IPS DF 4.7 (cell line): Measurements from ENCODE around the gene SYTL2.
"Not testable (repeated sequence)": the region's sequence is repeated elsewhere in the genome, so short reads cannot be mapped to it uniquely, and the experiment has no call there.

ENCODE experiments used
- DNase-seq: peaks from one replicate; pipeline ENCODE4 v3.0.0-alpha.2; 2013; ENCODE audit warnings: low spot score; ENCODE audit errors: extremely low read depth

SYTL2 gene

DNA sequence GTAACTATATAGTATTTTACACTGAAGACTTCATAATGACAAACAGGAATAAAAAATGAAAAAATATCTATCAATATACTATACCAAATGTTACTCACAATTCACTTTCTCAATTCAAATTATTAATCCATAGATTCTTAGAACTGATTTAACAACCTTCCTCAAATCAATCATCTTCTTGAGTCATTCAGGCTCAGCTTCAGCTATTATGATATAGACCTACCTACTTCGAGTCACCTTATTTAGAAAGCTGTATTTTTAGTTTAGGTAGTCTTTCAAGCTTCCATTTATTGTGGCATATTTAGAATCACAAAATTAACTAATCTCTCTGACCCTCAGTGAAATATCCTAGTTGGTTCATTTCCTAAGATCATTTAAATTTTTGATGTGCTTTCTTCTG lies 154.2 kb downstream of the SYTL2 start:
- no peak for DNase-seq

DNA sequence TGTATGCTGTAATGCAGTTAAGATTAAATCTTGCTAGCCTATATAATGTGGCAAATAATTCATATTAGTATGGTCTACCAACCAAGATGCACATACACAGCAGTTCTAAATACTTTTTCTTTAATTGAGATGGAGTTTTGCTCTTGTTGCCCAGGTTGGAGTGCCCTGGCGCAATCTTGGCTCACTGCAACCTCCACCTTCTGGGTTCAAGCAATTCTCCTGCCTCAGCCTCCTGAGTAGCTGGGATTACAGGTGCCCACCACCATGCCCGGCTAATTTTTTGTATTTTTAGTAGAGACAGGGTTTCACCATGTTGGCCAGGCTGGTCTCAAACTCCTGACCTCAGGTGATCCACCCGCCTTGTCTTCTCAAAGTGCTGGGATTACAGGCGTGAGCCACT lies 156.6 kb downstream of the SYTL2 start:
- not testable (repeated sequence) for DNase-seq

DNA sequence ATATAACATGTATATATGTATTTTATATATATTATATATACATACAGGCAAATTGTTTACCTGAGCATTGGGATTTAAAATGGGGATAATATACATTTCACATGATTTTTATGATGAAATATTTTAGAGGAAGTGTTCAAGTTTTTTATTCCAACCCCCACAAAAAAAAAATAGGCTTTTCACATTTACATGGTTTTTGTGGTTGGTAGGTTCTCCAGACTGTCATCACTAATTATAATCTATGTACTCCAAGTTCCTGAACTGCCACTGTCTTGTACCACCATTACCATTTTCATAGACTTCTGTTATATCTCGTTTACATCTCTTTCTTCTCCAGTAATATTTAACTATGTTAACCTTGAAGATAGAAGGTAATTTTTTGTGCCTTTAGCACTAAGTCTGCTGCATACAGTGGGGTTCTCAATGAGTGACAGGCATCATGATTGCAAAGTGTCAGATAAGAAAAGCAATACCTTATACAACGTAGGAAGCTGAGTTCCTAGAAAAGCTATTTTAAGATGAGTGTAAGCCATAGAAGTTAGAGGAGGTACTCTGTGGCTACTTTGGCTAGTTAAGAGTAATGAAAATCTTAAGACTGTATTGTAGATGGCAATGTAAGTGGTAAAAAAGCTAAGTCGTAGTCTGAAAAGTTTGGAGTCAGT lies 158.0 kb downstream of the SYTL2 start:
- no peak for DNase-seq

DNA sequence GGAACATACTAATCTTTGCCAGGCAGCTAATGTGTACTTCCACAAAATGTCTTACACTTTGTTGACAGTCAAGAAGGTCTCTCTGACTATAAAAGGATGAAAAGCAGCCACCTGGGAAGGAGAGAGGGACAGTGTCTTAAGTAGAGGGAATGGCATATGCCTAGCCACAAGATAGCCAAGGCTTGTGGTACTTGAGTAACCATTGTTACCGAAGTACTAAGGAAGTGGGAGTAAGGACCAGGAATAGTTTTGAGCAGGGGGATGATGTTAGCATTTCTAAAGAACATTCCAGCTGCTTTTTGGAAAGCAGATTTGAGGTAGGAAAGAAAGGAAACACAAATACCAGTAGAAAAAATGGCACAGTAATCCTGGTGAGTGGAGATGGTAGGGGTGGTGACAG lies 159.8 kb downstream of the SYTL2 start:
- no peak for DNase-seq

DNA sequence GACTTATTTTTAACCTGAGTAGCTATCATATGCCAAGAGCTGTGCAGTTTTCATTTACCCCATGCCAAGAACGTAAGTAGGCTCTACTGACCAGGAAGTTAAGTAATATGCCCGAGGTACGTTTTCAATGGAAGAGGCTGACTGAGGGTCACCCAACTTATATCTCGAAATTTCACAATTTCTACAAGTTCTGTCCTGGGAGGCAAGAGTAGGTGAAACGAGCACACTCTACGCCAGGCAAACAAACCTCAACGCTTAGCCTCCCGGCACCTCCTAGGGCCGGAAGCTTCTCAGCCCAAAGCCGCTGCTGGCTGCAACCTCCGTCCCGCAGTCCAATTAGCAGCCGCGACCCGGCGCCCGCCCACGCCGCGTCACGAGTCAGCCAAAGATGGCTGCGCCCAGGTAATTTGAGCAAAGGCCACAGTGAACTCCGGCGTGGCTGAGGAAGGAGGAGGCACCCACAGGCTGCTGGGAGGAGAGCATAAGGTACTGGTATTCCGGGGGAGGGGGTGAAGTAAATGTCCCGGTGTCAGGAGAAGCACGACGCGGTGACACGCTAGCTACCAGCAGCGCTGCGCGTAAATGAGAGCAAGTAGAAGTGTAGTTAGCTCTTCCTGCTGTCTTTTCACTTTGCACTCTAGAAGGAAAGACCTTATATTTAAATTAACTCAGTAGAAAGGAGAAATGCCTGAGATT lies 163.2 kb downstream of the SYTL2 start, which contains the start of gene TMEM126A:
Gene TMEM126A, plus strand, starts transcription at position 364 of the 696 bp plus-strand sequence. CDS start 2,289 bp downstream, outside the sequence.
- peak; percentile 66 for DNase-seq

DNA sequence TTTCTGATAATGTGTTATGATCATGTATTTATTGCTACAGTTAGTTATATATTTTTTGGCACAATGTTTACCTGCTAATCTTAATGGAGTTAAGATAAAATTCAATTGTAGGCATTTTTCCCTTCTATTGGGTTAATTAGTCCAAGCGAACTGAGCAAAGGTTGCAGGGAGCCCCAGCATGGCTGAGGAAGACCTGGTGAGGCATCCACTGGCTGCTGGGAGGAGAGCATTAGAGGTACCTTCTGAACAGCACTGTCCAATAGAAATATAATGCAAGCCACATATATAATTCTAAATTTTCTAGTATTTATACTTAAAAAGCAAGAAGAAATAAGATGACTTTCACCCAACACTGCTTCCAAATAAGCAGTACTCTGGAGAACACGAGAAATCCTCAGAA lies 163.9 kb downstream of the SYTL2 start:
- no peak for DNase-seq
